Peyer's patch (tissue), 4 donors: Measurements from ENCODE around the gene SYNDIG1.

ENCODE experiments used
- CTCF ChIP-seq, 6 experiments: fragments of 450-650 bp in 4 of 6; fragments of 200-600 bp in 2 of 6; sonication (generic) in 1 of 6; IDR thresholded peaks; one replicate each; pipeline ENCODE4 v1.5.1; 2017 to 2019; ENCODE audit warnings: antibody characterized with exemption in 6 of 6, mild to moderate bottlenecking in 3 of 6, moderate library complexity in 1 of 6
- POLR2A ChIP-seq, 2 donors: fragments of 450-650 bp; IDR thresholded peaks; one replicate each; pipeline ENCODE4 v1.5.1; 2017; ENCODE audit warnings: antibody characterized with exemption in 2 of 2, mild to moderate bottlenecking in 2 of 2, moderate library complexity in 2 of 2

GRCh38 chr20:24637941-24638340, 168.5 kb downstream of the SYNDIG1 start:
- TF ChIP-seq CTCF (IDR thresholded peaks at IDR 0.05) (no peak), POLR2A (IDR thresholded peaks at IDR 0.05) (no peak)
